DOHH2 (cell line): ENCODE results near the gene CSRNP3.

ENCODE experiments used
- EZH2phosphoT487 ChIP-seq: fragments of 200-600 bp; sonication (generic); IDR thresholded peaks from 2 replicates; pipeline ENCODE4 v1.6.1; 2017; ENCODE audit warnings: borderline replicate concordance, mild to moderate bottlenecking, antibody characterized with exemption, low read length, moderate library complexity, mixed read lengths
- TF ChIP-seq, protein P1 (sequence below): fragments of 200-600 bp; sonication (generic); IDR thresholded peaks from one replicate; pipeline ENCODE4 v1.5.1; 2014; ENCODE audit warnings: antibody characterized with exemption, mild to moderate bottlenecking, low read depth, low read length; ENCODE audit not compliant: poor library complexity, severe bottlenecking

DNA sequence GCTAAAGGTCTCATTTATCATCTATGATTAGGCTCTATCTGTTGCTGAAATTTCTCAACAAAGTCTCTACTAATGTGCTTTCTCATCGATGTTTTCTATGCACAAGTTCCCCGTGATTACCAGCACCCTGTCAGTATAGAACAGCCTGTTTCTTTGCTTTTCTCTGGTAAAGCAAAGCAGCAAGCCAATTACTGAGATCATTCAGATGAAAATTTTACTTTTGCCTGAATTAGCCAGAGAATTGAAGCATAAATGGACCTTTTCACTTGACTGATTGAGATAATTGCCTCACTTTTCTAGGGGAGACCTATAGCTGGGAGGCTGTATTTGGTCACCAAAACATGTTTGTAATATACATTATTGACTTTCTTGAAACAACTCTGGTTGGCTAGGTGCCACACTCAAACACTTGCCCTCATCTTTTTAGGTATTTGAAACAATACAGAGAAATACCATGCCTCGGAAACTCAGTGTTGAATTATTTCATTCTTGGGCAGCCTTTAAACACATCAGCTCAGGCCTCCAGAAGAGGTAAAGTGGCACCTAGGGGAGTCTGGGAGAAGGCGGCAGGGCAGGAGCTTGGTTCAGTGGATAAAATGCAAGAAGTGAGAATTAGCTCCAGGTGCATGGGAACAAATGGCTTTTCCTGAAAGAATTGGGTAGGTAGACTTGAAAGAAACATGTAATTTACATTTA is 228.4 kb downstream of the CSRNP3 start:
- TF ChIP-seq, protein P1, sequence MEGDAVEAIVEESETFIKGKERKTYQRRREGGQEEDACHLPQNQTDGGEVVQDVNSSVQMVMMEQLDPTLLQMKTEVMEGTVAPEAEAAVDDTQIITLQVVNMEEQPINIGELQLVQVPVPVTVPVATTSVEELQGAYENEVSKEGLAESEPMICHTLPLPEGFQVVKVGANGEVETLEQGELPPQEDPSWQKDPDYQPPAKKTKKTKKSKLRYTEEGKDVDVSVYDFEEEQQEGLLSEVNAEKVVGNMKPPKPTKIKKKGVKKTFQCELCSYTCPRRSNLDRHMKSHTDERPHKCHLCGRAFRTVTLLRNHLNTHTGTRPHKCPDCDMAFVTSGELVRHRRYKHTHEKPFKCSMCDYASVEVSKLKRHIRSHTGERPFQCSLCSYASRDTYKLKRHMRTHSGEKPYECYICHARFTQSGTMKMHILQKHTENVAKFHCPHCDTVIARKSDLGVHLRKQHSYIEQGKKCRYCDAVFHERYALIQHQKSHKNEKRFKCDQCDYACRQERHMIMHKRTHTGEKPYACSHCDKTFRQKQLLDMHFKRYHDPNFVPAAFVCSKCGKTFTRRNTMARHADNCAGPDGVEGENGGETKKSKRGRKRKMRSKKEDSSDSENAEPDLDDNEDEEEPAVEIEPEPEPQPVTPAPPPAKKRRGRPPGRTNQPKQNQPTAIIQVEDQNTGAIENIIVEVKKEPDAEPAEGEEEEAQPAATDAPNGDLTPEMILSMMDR = no peak
- TF ChIP-seq EZH2phosphoT487 = no peak
